Measurements from ENCODE around the gene SLC22A2.

DNA sequence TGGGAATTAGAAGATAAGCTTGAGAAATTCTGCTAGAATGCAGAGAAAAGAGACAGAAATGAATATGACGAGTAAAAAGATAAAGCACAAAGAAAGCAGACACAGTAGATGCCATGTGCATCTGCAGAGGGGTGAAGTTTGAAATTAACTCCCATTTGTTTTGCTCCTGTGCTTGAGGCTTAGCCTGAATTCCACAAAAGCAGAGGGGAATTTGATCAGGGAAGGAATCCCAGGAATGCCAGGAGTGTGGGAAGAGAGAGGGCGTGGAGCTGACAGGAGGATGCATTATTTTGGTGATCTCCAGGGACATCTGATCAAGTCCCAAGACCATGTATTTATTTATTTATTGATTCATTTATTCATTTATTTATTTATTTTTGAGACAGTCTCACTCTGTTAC is 81.4 kb downstream of the SLC22A2 start:
- TF ChIP-seq, protein P1, sequence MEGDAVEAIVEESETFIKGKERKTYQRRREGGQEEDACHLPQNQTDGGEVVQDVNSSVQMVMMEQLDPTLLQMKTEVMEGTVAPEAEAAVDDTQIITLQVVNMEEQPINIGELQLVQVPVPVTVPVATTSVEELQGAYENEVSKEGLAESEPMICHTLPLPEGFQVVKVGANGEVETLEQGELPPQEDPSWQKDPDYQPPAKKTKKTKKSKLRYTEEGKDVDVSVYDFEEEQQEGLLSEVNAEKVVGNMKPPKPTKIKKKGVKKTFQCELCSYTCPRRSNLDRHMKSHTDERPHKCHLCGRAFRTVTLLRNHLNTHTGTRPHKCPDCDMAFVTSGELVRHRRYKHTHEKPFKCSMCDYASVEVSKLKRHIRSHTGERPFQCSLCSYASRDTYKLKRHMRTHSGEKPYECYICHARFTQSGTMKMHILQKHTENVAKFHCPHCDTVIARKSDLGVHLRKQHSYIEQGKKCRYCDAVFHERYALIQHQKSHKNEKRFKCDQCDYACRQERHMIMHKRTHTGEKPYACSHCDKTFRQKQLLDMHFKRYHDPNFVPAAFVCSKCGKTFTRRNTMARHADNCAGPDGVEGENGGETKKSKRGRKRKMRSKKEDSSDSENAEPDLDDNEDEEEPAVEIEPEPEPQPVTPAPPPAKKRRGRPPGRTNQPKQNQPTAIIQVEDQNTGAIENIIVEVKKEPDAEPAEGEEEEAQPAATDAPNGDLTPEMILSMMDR (IDR thresholded peaks at IDR 0.05) = no peak
- no peak for TF ChIP-seq POLR2A (IDR thresholded peaks at IDR 0.05)

Measured in lower leg skin (tissue), 3 donors.